ENCODE measurements around the gene ADGRG7.

ADGRG7 gene

DNA sequence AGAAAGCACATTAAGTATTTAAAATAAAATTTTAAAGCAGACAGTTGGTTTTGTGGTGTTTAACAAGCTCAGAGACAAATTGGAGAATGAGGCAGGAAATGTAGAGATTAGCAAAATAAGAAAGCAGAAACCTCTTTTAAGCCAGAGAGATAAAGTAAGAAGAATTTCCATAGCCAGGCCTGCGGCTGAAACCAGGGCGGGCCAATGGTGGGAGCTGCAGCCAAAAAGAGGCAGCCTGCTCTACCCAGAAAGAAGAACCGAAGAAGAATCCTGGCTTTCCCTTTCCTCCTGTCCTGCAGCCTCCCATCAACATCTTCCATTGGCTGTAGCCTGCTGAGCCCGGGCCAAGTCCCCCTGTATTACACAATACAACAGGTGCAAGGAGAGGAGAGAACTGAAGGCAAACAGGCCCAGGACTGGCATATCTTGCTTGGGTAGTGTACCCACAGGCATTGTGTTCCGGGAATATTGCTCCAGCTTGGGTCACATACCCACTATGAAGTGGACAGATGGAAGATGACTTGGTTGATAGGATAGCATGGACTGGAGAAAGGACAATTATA, 88.4 kb downstream of the ADGRG7 start:
- DNase-seq (ENCODE audit: low read depth) = no peak
- TF ChIP-seq, protein P1, sequence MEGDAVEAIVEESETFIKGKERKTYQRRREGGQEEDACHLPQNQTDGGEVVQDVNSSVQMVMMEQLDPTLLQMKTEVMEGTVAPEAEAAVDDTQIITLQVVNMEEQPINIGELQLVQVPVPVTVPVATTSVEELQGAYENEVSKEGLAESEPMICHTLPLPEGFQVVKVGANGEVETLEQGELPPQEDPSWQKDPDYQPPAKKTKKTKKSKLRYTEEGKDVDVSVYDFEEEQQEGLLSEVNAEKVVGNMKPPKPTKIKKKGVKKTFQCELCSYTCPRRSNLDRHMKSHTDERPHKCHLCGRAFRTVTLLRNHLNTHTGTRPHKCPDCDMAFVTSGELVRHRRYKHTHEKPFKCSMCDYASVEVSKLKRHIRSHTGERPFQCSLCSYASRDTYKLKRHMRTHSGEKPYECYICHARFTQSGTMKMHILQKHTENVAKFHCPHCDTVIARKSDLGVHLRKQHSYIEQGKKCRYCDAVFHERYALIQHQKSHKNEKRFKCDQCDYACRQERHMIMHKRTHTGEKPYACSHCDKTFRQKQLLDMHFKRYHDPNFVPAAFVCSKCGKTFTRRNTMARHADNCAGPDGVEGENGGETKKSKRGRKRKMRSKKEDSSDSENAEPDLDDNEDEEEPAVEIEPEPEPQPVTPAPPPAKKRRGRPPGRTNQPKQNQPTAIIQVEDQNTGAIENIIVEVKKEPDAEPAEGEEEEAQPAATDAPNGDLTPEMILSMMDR (IDR thresholded peaks at IDR 0.05; ENCODE audit: insufficient read depth, low read depth, low read length, missing control alignments) = no peak
- H3K4me3 ChIP-seq (ENCODE audit: low read depth, low read length) = no peak overlapping the region

DNA sequence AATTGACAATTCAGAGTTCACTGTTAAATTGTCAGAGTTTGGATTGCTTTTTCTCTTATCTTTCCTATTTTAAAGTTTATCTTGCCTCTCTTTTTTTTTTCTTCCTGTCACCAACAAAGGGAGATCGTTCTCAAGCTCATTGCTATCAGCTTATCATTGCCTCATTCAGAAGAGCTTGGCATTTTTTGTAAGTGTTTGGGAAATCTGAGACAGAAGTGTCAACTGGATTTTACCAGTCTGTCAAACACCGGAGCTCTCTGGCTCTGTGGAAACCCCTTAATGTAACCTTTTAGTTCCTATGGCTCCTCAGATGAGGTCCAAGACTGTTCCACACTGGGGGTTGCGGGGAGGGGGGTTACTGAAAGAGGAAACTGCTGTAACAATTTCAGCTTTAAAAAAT, 89.3 kb downstream of the ADGRG7 start:
- TF ChIP-seq, protein P1 (IDR thresholded peaks at IDR 0.05; ENCODE audit: insufficient read depth, low read depth, low read length, missing control alignments) = no peak
- no peak for DNase-seq (ENCODE audit: low read depth)
- H3K4me3 ChIP-seq (ENCODE audit: low read depth, low read length) = no peak overlapping the region

DNA sequence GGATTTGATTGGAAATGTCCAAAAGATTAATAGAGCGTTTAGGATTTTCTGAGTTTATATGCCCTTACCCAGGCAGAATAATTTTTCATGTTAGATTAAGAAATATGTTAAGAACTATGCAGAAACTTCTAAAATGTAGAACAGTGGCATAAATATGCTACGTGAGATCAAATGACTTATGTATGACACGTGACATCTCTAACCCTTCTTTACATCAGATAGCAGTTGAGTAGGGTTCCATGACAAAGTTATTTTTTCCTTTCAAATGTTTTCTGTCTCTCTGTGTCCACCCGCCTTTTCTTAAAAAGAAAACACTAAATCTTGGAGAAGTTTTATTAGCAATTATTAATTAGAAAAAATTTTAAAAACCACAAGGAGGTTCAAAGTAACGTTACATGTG, 91.3 kb downstream of the ADGRG7 start:
- TF ChIP-seq, protein P1 (IDR thresholded peaks at IDR 0.05; ENCODE audit: insufficient read depth, low read depth, low read length, missing control alignments) = no peak
- DNase-seq (ENCODE audit: low read depth) = no peak

DNA sequence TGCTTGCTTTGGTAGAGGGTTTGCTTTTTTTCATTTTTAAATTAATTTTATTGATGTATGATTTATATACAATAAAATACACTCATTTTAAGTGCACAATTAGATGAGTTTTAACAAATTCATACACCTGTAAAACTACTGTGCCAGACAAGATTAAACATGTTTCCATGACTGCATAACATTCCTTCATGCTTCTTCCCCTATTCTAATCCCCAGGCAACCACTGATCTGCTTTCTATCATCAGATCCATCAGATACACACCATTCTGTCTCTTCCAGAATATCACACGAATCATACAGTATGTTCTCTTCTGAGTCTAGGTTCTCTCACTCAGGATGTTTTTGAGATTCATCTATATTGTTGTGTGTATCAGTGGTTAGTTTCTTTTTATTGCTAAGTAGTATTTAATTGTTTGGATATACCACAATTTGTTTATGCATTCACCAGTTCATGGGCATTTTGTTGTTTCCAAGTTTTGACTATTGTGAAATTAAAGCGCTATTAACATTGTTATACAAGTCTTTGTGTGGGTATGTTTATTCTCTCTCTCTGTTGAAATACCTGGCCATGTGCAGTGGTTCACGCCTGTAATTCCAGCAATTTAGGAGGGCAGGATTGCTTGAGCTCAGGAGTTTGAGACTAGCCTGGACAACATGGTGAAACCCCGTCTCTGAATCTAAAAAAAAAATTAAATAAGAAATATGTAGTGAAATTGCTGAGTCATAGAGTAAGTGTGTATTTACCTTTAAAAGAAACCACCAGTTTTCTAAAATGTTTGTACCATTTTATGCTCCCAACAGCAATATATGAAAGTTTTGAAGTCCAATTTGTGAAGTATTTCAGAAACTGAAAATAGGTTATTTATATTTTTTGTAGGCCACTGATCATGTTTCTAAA, 92.9 kb downstream of the ADGRG7 start:
- TF ChIP-seq, protein P1 (IDR thresholded peaks at IDR 0.05; ENCODE audit: insufficient read depth, low read depth, low read length, missing control alignments) = no peak
- DNase-seq (ENCODE audit: low read depth) = no peak
- H3K4me3 ChIP-seq (ENCODE audit: low read depth, low read length) = no peak overlapping the region

More for the DNA sequence above, 91.3 kb downstream of the ADGRG7 start:
- H3K4me3 ChIP-seq (ENCODE audit: low read depth, low read length) = no peak overlapping the region

DNA sequence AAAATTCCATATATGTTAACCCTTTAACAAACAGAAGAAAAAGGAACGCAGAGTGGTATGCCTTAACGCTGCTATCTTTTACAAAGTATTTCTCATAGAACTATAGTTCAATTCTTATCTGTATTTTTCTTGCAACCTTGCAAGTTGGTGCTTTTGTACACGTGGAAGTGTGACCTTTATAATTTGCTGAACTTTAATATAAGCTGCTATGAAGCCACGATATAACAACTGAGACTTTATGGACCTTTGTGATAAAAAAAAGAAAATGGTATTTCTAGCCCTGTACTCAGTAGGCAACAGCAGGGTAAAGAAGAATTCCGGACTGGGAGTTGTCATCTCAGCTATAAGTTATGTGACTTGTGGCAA, 93.6 kb downstream of the ADGRG7 start:
- TF ChIP-seq, protein P1 (IDR thresholded peaks at IDR 0.05; ENCODE audit: insufficient read depth, low read depth, low read length, missing control alignments) = no peak
- no peak for DNase-seq (ENCODE audit: low read depth)
- no peak overlapping the region for H3K4me3 ChIP-seq (ENCODE audit: low read depth, low read length)

DNA sequence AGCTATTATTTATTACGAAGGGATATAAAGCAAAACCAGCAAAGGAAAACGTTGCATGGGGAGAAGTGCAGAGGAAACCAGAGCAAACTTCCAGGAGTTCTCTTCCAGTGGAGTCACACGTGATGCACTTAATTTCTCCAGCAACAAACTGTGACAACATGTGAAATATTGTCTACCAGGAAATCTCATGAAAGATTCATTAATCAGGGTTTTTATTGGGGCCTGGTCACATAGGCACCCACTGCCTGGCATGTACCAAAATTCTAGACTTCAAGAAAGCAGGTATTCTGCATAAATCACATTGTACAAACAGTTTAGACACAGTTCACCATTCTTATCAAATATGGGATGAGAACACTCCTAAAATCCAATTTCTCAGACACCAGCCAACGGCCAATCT, 94.5 kb downstream of the ADGRG7 start:
- no peak overlapping the region for H3K4me3 ChIP-seq (ENCODE audit: low read depth, low read length)
- TF ChIP-seq, protein P1 (IDR thresholded peaks at IDR 0.05; ENCODE audit: insufficient read depth, low read depth, low read length, missing control alignments) = no peak
- no peak for DNase-seq (ENCODE audit: low read depth)

Data from GM12865 (cell line).